Gastroesophageal sphincter (tissue), 4 donors: ENCODE results near the gene PLPP1. TPM values are rescaled to one million over a fixed set of nuclear protein-coding genes. Genes with fewer than 3 reads are reported as not detected.

ENCODE experiments used
- ATAC-seq: fragments of 150-250 bp; one replicate; pipeline ENCODE4 v1.9.1; 2016; ENCODE audit warnings: mild to moderate bottlenecking, moderate library complexity
- H3K27ac ChIP-seq, 4 donors: fragments of 200-600 bp; sonication (generic) in 3 of 4; 1 replicate in 3 of 4; 2 replicates in 1 of 4; pipeline ENCODE4 v1.5.1; 2016 to 2019
- H3K27me3 ChIP-seq: fragments of 200-600 bp; sonication (generic); one replicate; pipeline ENCODE4 v1.5.1; 2019
- H3K36me3 ChIP-seq, 2 donors: fragments of 200-600 bp; sonication (generic); one replicate each; pipeline ENCODE4 v1.5.1; 2019; ENCODE audit warnings: control low read depth in 1 of 2
- H3K4me1 ChIP-seq, 3 donors: fragments of 200-600 bp; sonication (generic); 1 replicate in 2 of 3; 2 replicates in 1 of 3; pipeline ENCODE4 v1.5.1; 2016 to 2019; ENCODE audit warnings: control low read depth in 2 of 3
- H3K4me3 ChIP-seq, 2 donors: fragments of 200-600 bp; sonication (generic); one replicate each; pipeline ENCODE4 v1.5.1; 2019; ENCODE audit warnings: mild to moderate bottlenecking in 1 of 2, moderate library complexity in 1 of 2
- H3K9me3 ChIP-seq, 3 donors: fragments of 200-600 bp; sonication (generic); one replicate each; pipeline ENCODE4 v1.5.1; 2017 to 2019; ENCODE audit warnings: control low read depth in 2 of 3
- EP300 ChIP-seq: sonication (generic); formaldehyde crosslinking; IDR thresholded peaks from one replicate; pipeline ENCODE4 v1.6.1; 2017; ENCODE audit warnings: antibody characterized with exemption, mild to moderate bottlenecking
- POLR2A ChIP-seq, 2 donors: fragments of 450-650 bp; IDR thresholded peaks; one replicate each; pipeline ENCODE4 v1.6.1; 2017; ENCODE audit warnings: antibody characterized with exemption in 2 of 2, mild to moderate bottlenecking in 2 of 2, moderate library complexity in 1 of 2
- POLR2AphosphoS5 ChIP-seq: sonication (generic); formaldehyde crosslinking; IDR thresholded peaks from one replicate; pipeline ENCODE4 v1.6.1; 2017; ENCODE audit warnings: antibody characterized with exemption
- WGBS, 2 donors: methylation state at CpG; one replicate each; pipeline ENCODE4 v1.1.5; 2018; ENCODE audit warnings: low coverage in 1 of 2; 5-methylcytosine and 5-hydroxymethylcytosine counted together
- total RNA-seq, 4 donors: library from RNA; depleted of rRNA; stranded (reverse); fragments of >200 nt; gene quantifications; one replicate each; pipeline ENCODE4 v1.1.0, GENCODE V29; 2016
- TF ChIP-seq, protein P1 (sequence below), 4 experiments: fragments of 200-600 bp in 2 of 4; fragments of 450-650 bp in 2 of 4; sonication (generic) in 1 of 4; IDR thresholded peaks; one replicate each; pipeline ENCODE4 v1.5.1; 2017 to 2019; ENCODE audit warnings: antibody characterized with exemption in 4 of 4, mild to moderate bottlenecking in 2 of 4, moderate library complexity in 2 of 4

The PLPP1 gene
- total RNA-seq, 4 donors from 2014 or later = 209 to 314 (median 250) TPM

DNA sequence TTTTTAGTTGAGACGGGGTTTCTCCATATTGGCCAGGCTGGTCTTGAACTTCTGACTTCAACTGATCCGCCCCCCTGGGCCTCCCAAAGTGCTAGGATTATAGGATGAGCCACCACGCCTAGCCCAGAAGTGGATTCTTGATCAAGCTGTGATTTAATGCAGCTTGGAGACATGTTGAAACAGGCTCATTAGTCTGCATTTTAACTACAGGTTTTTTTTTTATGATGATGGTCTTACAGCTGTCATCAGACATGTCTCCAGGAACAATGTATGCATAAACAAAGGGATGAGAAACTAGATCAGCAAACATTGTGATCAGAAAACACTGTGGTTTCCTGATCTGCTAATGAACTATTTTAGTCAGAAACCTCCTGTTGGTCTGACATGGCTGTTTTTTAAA, 30.0 kb upstream of the PLPP1 start:
- TF ChIP-seq POLR2A (IDR thresholded peaks at IDR 0.05) = no peak
- Histone ChIP-seq H3K4me3 (no peak overlapping the region), H3K27ac (no peak overlapping the region), H3K9me3 (no peaks in the 10 kb centered on the region), H3K27me3 (no peaks in the 10 kb centered on the region), H3K36me3 (no peaks in the 10 kb centered on the region), H3K4me1 (peaks cover 0 to 12% (median 0%) of the 10 kb centered on the region in 3 donors)
- no peak for ATAC-seq
- WGBS, 2 donors = 80 to 100% methylated on average over 3 of the region's 3 CpGs

DNA sequence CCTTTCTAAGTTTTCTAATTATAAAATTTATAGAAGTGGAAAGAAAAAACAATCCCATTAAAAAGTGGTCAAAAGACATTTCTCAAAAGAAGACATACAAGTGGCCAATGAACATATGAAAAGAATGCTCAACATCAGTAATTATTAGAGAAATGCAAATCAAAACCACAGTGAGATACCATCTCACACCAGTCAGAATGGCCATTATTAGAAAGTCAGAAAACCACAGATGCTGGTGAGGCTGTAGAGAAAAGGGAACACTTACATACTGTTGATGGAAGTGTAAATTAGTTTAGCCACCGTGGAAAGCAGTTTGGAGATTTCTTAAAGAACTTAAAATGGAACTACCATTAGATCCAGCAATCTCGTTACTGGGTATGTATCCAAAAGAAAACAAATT, 23.7 kb upstream of the PLPP1 start:
- Histone ChIP-seq H3K9me3 (no peaks in the 10 kb centered on the region), H3K27ac (no peak overlapping the region), H3K4me1 (peaks cover 0 to 9% (median 0%) of the 10 kb centered on the region in 3 donors), H3K27me3 (no peaks in the 10 kb centered on the region), H3K4me3 (no peak overlapping the region), H3K36me3 (no peaks in the 10 kb centered on the region)
- no peak for ATAC-seq
- 94 to 96% methylated on average over 2 of the region's 2 CpGs for WGBS, 2 donors
- TF ChIP-seq, protein P1, sequence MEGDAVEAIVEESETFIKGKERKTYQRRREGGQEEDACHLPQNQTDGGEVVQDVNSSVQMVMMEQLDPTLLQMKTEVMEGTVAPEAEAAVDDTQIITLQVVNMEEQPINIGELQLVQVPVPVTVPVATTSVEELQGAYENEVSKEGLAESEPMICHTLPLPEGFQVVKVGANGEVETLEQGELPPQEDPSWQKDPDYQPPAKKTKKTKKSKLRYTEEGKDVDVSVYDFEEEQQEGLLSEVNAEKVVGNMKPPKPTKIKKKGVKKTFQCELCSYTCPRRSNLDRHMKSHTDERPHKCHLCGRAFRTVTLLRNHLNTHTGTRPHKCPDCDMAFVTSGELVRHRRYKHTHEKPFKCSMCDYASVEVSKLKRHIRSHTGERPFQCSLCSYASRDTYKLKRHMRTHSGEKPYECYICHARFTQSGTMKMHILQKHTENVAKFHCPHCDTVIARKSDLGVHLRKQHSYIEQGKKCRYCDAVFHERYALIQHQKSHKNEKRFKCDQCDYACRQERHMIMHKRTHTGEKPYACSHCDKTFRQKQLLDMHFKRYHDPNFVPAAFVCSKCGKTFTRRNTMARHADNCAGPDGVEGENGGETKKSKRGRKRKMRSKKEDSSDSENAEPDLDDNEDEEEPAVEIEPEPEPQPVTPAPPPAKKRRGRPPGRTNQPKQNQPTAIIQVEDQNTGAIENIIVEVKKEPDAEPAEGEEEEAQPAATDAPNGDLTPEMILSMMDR (IDR thresholded peaks at IDR 0.05) = no peak
- TF ChIP-seq POLR2AphosphoS5 (no peak), EP300 (no peak), POLR2A (IDR thresholded peaks at IDR 0.05) (no peak)

DNA sequence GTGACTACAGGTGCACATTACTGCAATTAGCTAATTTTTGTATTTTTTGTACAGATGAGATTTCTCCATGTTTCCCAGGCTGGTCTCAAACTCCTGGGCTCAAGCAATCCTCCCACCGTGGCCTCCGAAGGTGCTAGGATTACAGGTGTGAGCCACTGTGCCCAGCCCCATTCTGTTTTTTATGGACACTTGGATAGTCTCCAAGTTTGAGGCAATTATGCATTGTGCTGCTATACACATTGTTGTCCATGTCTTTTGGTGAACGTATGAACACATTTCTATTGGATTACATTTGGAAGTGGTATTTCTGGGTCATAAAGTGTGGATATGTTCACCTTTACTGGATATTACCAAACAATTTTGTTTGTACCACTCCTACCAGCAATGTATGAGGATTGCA, 22.4 kb upstream of the PLPP1 start:
- H3K9me3 ChIP-seq = no peaks in the 10 kb centered on the region
- peaks cover 0 to 9% (median 0%) of the 10 kb centered on the region in 3 donors for H3K4me1 ChIP-seq
- no peaks in the 10 kb centered on the region for H3K27me3 ChIP-seq
- H3K4me3 ChIP-seq = no peak overlapping the region
- no peak for ATAC-seq
- 80 to 94% methylated on average over 1 to 3 of the region's 3 CpGs for WGBS, 2 donors
- H3K27ac ChIP-seq = no peak overlapping the region
- TF ChIP-seq POLR2A (IDR thresholded peaks at IDR 0.05) (no peak), POLR2AphosphoS5 (no peak), EP300 (no peak)
- TF ChIP-seq, protein P1 (IDR thresholded peaks at IDR 0.05) = no peak
- no peaks in the 10 kb centered on the region for H3K36me3 ChIP-seq

DNA sequence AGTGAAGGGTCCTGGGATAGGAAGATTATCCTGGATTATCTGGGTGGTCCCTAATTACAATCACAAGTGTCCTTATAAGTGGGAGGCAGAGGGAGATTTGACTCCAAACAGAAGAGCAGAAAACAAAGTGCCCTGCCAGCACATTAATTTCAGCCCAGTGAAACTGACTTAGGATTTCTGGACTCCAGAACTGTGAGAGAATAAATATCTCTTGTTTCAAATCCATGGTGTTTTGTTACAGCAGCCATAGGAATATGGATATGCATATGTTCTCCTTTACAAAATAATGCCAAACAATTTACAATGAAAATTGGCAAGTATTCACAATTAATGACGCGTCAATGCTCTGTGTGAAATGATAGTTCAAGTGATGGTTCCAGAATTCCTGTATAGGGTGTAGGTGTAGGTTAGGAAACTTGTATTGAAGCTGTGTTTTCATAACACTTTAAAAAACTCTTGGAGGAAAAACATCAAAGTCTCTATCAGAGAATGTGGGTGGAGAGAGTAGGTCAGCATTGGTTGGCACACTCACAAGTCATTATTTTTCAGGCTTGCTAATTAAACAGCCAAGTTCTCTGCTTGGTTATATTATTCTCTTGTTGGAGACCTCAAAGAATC, 19.9 kb upstream of the PLPP1 start:
- H3K36me3 ChIP-seq = no peaks in the 10 kb centered on the region
- ATAC-seq = no peak
- no peak overlapping the region for H3K27ac ChIP-seq
- H3K27me3 ChIP-seq = no peaks in the 10 kb centered on the region
- H3K4me1 ChIP-seq = peaks cover 0 to 9% (median 0%) of the 10 kb centered on the region in 3 donors
- no peak overlapping the region for H3K4me3 ChIP-seq
- no peaks in the 10 kb centered on the region for H3K9me3 ChIP-seq
- 82% methylated on average over 2 of the region's 2 CpGs for WGBS, 2 donors
- TF ChIP-seq POLR2A (IDR thresholded peaks at IDR 0.05) (no peak), POLR2AphosphoS5 (no peak), EP300 (no peak)
- TF ChIP-seq, protein P1 (IDR thresholded peaks at IDR 0.05) = no peak

DNA sequence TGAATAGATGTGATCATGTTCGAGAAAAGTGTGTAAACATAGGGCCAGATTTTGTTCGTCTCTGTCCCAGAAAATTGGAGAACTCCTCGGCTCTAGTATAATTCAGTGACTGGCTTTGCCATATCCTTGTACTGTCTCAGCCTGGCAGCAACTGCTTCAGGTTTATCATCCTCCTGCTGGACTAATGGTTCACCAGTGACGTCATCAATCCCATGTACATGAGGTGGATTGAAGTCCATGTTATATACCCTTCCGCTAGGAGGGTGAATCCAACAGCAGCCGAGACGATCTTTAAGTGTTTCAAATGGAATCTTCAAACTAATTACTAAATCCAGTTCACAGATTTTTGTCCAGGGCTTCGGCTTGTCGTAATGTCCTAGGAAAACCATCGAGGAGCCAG, 17.1 kb upstream of the PLPP1 start:
- no peaks in the 10 kb centered on the region for H3K36me3 ChIP-seq
- H3K27ac ChIP-seq = no peak overlapping the region
- ATAC-seq = no peak
- H3K4me1 ChIP-seq = peaks cover 0 to 9% (median 0%) of the 10 kb centered on the region in 3 donors
- H3K9me3 ChIP-seq = no peaks in the 10 kb centered on the region
- TF ChIP-seq EP300 (no peak), POLR2AphosphoS5 (no peak), POLR2A (IDR thresholded peaks at IDR 0.05) (no peak)
- TF ChIP-seq, protein P1 (IDR thresholded peaks at IDR 0.05) = no peak
- H3K27me3 ChIP-seq = no peaks in the 10 kb centered on the region
- 93 to 96% methylated on average over 10 of the region's 10 CpGs for WGBS, 2 donors
- no peak overlapping the region for H3K4me3 ChIP-seq
